NB4 (cell line): ENCODE measurements around the gene RABEPK.
"Not testable (repeated sequence)": the region's sequence is repeated elsewhere in the genome, so short reads cannot be mapped to it uniquely, and the experiment has no call there.

Experiments used
- POLR2A ChIP-seq: IDR thresholded peaks from 2 replicates; pipeline ENCODE4 v1.6.1; 2011; ENCODE audit warnings: mild to moderate bottlenecking; ENCODE audit not compliant: insufficient read length; ENCODE audit errors: extremely low read depth
- TF ChIP-seq, protein P1 (sequence below): IDR thresholded peaks from 2 replicates; pipeline ENCODE4 v1.6.1; 2011; ENCODE audit warnings: low read depth, low read length
- TF ChIP-seq, protein P2 (sequence below): IDR thresholded peaks from one replicate; pipeline ENCODE4 v1.5.1; 2012; ENCODE audit warnings: low read depth, low read length

DNA sequence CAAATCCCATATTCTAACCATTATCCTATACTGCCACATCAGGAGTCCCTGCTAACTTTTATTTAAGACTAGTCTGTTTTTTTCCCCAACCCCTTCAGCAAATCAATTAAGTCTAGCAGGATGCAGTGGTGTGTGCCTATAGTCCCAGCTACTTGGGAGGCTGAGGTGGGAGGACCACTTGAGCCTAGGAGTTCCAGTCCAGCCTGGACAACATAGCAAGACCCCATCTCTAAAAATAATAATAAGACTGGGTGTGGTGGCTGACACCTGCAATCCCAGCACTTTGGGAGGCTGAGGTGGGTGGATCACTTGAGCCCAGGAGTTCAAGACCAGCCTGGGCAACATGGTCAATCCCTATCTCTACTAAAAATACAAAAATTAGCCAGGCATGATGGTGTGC, 24.5 kb downstream of the RABEPK start:
- TF ChIP-seq POLR2A = not testable (repeated sequence)
- TF ChIP-seq, protein P1, sequence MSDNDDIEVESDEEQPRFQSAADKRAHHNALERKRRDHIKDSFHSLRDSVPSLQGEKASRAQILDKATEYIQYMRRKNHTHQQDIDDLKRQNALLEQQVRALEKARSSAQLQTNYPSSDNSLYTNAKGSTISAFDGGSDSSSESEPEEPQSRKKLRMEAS = not testable (repeated sequence)
- TF ChIP-seq, protein P2, sequence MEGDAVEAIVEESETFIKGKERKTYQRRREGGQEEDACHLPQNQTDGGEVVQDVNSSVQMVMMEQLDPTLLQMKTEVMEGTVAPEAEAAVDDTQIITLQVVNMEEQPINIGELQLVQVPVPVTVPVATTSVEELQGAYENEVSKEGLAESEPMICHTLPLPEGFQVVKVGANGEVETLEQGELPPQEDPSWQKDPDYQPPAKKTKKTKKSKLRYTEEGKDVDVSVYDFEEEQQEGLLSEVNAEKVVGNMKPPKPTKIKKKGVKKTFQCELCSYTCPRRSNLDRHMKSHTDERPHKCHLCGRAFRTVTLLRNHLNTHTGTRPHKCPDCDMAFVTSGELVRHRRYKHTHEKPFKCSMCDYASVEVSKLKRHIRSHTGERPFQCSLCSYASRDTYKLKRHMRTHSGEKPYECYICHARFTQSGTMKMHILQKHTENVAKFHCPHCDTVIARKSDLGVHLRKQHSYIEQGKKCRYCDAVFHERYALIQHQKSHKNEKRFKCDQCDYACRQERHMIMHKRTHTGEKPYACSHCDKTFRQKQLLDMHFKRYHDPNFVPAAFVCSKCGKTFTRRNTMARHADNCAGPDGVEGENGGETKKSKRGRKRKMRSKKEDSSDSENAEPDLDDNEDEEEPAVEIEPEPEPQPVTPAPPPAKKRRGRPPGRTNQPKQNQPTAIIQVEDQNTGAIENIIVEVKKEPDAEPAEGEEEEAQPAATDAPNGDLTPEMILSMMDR = not testable (repeated sequence)
